Measurements from ENCODE around the gene ATXN7L1.

GRCh38 chr7:105814481-105814880 is 61.9 kb downstream of the ATXN7L1 start:
- TF ChIP-seq POLR2A (IDR thresholded peaks at IDR 0.05) (no peak), CTCF (IDR thresholded peaks at IDR 0.05) (no peak)
